Measurements from ENCODE around the gene SLC6A1. TPM values are rescaled to one million over a fixed set of nuclear protein-coding genes. Genes with fewer than 3 reads are reported as not detected.

The SLC6A1 gene
- total RNA-seq, 1 donor from 2014 or later, result 7.4 TPM

DNA sequence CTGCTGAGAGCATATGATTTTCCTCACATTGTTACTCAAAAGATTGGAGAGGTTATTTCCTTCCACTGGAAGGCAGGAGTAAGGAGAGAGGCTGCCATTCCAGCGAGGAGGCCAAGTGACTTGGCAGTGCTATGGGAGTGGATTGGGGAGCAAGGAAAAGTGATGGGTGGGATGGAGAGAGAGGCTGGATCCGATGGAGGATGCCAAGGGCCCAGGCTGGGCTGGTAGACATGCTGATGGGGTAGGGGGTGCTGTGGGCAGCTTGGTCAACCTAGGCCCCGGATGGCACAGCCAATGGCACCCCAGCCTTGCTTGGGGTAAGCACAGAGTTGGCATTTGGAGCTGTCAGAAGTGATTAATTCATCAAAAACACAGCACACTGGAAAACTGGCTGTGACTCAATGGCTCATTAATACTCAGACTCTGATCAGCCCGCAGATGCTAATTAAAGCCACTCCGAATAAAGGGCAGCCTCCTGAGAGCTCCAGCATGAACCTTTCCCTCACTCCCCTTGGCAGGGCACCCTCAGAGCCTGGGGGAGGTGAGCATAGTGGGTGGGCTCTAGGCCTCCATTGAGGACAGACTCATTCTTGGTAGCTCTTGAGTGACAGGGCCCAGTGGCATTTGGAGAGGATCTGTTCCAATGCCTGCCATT, 22.1 kb upstream of the SLC6A1 start:
- DNase-seq (ENCODE audit: low spot score), result no peak

DNA sequence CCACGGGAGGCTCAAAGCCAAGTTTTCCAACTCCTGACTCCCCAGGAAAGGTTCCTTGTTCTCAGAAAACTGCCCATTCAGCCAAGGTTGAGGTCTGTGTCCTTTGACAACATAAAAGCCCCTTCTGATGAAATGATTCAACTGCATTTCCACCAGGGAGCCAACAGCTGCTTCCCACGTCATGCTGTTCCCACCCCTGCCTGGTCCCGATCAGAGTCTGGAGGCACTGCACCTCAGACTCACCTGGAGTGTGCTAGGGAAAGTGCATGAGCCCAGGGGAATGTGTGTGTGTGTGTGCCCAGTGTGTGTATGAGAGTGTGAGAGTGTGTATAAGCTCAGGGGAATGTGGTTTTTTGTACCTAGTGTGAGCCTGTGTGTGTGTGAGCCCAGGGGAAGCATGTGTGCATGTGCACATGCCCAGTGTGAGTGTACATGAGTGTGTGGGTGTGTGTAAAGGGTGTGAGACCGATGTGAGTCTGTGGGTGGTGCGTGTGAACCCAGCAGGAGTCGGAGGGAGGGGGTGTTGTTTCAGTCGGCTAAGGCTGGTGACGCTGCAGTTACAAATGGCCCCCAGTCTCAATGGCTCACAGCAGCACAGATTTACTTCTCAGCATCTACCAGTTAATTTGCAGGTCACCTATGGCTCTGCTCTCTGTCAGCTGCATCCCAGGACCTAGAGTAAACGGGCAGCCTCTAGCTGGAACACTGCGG, 20.3 kb upstream of the SLC6A1 start:
- no peak for DNase-seq (ENCODE audit: low spot score)

DNA sequence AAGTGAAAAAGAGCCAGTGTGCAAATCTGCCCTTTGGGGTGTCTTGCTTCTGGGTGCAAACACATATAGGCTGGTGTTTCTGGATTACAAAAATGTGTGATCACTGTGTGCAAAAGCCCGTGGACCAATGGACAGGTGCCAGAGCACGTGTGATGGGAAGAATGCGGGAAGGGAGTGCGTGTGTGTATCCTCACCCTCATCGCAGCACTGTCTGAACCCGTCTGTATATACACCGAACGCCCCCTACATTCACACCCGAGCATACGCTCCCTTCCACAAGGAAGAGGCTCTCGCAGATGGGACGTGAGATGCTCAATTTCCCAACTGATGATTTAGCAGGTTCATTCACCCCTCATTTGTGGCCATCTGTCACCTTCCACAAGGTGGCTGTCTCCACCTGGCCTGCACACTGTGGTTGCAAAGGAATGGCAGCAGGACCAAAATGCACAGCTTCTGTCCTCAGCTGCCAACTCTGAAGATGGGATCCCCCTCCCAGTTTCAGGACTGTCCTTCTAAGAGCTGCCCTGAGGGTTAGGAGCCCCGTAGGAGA, 19.4 kb upstream of the SLC6A1 start:
- no peak for DNase-seq (ENCODE audit: low spot score)

DNA sequence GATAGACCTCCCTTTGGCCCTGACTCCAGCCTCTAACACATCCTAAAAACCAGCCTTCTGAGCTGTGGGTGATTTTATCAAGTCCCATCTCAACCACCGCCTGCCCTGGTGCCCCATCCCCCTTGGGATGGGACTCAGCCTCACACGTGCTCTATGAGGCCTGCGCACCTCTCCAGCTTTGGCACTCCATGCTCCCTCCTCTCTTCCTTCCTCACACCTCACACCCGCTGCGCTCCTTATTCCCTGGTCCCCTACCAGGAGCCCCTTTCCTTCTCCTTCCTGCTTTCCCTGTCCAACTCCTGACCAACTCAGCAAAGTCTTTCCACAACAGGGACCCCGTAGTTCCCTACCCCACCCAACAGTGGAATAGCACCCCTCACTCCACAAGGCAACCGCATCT, 18.4 kb upstream of the SLC6A1 start:
- DNase-seq (ENCODE audit: low spot score), result no peak

DNA sequence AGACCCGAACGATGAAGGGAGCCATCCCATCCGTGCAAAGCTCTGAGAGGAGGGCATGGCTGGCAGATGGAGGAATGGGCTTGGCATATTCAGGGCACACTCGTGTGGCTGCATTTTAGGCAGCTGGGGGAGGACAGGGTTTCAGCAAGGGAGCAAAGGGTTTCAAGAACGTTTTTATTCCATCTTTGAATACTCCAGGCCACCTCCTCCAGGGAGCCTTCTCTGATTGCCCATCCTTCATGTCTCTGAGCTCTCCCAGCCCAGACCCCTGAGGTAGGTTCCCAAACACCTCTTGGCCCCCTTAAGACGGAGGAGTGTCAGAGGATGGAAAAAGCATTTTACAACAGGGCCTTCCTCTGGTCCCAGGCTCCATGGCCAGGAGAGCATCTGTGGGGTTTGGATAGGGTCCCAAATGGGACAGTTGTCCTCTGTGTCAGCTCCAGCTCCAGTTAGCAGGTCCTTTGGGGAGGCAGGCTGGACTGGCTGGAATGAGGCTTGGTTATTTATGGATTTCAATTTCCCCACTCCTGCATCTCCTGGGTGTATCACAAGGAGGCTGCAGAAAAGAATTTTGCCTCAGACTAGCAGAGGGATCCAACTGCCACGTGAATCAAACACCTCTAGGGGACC, 17.7 kb upstream of the SLC6A1 start:
- DNase-seq (ENCODE audit: low spot score), result no peak

DNA sequence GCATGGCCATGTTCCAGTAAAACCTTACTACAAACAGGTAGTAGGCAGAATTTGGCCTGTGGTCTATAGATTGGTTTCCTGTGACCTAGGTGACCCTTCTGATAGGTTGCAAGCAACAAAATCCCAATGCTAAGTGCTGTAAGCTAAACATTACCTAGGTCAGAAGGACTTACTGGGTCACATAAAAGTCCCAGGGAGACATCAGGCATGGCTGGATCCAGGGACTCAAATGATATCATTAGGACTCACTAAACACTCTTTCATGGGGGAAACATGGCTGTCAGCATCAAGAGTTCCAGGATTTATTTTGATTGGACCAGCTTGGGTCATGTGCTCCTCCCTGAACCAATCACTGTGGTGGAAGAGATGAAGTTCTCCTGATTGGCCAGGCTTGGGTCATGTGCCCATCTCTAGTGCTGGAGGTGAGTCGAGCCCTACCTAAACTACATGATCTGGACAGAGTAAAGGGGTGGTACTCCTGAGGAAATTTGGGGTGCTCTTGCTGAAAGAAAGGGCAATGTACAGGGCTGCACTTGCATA, 16.8 kb upstream of the SLC6A1 start:
- no peak for DNase-seq (ENCODE audit: low spot score)

DNA sequence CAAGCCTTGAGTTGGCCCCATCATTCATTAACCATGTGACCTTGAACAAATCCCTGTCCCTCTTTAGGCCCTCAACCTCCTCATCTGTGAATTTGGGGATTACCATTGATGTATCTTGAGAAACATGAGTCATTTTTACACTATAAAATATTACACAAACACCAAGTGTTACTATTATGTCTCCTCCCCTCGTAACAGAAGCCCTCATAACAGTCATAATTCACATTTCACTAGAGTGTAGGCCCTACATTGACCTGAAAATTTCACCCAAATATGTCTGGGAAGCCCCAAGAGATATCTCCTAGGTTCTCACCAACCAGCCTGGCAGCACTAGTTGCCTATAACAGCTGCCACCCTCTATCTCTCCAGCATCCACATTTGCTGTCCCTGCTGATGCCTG, 15.8 kb upstream of the SLC6A1 start:
- no peak for DNase-seq (ENCODE audit: low spot score)

DNA sequence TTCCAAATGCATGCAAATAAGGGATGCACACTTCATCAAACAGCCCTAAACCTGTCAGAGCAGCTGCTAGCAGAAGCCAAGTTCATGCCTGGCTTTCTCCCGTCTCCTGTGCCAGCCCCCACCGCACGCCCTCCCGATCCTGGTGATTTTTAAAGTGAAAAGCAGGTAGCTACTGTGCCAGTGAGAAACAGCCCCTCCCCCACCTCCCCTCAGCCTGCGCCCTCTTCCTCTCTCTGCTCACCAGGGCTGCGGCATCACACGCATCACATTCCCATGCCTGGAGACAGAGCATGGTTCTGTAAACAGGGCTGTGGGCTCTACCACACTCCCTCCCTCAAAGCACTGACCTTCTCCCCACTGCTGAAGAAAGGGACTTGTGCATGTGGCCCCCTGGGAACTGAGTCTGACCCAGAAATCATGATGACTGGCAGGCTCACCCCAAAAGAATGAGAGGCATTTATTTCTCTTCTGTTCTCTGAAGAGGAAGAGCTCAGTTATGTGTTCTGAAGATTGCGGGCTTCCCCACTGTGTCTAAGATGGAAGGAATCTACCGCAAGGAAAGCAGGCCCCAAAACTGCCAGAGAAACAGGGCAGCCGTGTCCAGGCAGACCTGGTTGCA, 14.5 kb upstream of the SLC6A1 start:
- no peak for DNase-seq (ENCODE audit: low spot score)

DNA sequence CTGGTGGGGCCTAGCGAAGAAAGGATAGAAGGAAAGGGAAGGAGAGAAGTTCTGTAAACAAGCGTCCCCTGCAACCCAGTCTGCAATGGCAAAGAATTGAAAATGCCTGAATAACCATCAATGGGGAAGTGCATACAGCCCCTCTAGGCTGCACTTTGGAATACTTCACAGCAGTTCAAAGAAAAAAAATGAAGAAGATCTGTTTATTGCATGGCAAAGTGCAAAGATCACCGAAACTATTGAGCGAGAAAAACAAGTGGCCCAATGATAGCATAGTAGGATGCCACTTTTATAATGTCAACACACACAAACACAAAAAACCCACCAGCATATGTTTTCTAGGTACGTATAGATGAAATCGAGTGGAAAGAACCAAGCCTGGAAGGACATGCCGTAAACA, 13.6 kb upstream of the SLC6A1 start:
- no peak for DNase-seq (ENCODE audit: low spot score)

DNA sequence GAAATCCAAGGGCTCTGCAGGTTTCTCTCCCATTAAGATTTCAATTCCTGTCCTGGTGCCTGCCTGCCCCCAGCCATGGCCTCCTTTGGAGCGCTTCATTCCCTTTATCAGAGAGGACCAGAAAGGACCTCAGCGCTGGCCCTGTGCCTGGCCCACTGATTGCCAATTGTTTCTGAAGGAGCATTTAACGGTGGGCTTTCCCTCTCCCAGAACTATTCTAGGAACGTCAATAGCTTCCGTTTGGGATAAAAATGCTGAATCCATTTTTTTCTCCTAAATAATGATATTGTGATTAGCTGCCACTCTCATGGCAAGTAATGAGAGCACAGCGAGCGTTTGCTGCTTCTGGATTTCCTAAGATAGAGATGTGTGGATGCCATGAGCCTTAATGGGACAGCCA, 12.2 kb upstream of the SLC6A1 start:
- DNase-seq (ENCODE audit: low spot score), result no peak

DNA sequence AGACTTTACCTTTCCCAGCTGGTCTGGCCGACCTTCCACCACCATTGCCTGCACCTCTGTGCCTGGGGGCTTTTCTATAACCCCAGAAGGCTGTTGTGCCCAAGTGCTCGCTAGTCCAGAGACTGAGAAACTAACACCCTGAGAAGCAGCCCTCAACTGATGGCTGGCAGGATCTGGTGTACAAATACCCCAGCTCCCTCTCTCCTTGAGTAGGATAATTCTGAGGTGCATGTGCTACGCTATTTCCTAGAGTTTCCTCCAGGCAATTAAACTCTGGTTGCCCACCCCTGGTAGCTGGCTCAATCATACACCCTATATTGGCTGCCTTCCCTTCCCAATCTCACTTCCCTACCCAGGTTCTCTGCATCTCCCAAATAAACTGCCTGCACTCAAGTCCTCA, 11.5 kb upstream of the SLC6A1 start:
- no peak for DNase-seq (ENCODE audit: low spot score)

DNA sequence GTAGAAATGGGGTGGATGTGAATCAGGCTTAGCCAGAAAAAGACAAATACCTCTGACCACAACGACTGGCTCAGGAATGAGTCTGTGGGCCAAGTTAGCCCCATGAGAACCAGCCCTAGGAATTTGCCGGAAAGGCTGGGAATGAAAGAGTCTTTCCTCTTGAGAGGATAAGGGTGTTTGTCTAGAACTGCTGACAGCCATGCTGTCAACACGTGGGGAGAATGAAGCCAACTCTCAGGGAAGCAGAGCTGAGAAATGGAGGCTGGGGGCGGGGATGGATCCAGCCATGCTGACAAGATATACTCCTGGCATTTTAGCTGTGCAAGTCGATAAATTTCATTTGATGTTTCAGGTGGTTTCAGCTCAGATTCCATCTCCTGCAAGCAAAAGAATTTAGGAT, 10.6 kb upstream of the SLC6A1 start:
- no peak for DNase-seq (ENCODE audit: low spot score)

DNA sequence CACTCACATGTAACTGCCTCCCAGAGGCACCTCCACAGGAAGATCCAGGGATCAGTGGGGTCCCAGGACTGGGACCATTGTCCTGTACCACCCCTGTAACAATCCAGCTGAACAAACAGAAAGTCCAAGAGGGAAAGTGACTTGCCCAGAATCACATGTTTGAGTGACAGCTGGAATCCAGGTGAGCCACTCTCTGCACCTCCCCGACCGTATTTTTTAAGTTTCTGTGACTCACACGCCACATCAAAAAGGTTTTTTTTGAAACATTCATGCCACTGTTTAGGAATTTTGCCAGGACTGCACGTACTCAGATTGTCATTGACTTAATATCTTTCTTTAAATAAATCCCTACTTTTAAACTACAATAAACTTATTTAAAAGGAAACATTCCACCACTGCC, 9.8 kb upstream of the SLC6A1 start:
- DNase-seq (ENCODE audit: low spot score), result no peak

DNA sequence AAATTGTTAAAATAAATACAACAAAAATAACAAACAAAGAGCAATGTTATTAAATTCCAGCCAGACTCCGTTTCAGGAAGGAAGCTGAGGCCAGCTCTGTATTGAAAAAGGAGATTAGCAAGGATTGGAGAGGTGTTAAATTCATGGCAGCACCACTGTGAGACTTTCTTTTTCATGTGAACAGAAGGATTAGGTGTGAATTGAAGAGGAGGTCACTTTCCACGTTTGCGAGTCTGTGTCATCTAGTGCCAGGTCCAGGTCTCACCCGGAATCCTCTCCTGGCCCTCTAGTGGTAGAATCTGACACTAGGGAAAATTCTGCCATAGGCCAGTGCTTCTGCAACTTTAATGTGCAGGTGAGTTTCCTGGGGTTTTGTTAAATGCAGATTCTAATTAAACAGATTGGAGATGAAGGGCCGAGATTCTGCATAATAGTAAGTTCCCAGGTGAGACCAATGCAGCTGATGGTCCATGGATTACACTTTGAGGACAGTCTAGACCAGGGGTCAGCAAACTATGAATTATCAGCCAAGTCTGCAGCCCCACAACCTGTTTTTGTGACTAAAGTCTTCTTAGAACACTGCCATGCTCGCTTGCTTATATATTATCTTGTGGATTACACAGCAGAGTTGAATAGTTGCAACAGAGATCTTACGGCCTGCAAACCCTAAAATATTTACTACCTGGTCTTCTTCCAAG, 9.2 kb upstream of the SLC6A1 start:
- peak; percentile 54 for DNase-seq (ENCODE audit: low spot score)

DNA sequence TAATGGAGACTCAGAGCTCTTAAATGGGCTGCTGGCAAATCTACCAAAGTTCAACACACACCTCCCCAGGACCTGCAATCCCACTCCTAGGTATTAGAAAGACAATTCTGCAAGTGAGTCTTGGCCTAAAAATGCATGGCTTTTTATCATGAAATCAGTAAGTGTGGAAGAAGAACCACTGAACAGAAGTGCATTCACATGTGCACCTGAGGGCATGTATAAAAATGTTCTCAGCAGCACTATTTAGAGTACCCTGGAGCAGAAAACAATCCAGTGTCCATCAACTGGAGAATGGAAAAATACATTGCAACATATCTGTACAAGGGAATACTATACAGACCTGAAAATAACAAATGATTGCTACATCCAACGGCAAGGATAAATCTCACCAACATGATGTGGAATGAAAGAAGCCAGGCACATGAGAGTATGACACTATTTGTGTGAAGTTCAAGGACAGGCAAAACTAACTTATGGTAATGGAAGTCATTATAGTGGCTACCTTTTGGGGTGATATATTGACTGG, 8.1 kb upstream of the SLC6A1 start:
- DNase-seq (ENCODE audit: low spot score), result no peak

DNA sequence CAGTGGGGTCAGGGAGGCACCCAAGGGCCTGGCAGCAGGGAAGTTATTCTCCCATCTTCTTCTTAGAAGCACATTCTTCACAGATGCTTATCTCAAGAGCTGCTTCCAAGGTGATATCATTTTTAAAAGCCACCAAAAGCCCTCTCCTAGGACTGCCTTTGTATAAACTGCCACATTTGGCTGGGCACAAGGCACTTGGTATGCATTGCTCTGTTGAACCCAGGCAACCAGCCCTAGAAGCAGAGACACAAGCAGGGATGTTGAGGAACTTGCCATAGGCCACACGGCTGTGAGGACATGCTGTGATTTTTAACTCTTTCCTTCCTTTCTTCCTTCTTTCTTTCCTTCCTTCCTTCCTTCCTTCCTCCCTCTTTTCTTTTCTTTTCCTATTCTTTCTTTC, 7.4 kb upstream of the SLC6A1 start:
- no peak for DNase-seq (ENCODE audit: low spot score)

DNA sequence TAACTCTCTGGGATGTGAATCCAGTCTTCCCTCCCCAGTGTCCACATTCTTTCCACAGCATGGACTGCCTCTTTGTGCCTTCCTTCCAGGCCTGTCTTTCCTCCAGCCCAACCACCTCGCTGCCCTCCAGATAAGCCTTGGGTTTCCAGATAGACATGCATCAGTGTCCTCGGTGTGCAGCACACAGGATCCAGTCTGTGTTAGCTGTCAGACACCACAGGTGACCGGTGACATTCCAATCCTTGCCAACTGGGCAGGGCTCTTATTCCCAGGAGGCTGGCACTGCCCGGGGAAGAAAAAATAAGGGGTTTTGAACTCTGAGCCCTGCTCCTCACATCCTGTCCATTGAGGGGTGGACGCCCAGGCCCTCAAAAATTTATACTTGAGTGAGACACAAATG, 6.0 kb upstream of the SLC6A1 start:
- peak; percentile 49 for DNase-seq (ENCODE audit: low spot score)

DNA sequence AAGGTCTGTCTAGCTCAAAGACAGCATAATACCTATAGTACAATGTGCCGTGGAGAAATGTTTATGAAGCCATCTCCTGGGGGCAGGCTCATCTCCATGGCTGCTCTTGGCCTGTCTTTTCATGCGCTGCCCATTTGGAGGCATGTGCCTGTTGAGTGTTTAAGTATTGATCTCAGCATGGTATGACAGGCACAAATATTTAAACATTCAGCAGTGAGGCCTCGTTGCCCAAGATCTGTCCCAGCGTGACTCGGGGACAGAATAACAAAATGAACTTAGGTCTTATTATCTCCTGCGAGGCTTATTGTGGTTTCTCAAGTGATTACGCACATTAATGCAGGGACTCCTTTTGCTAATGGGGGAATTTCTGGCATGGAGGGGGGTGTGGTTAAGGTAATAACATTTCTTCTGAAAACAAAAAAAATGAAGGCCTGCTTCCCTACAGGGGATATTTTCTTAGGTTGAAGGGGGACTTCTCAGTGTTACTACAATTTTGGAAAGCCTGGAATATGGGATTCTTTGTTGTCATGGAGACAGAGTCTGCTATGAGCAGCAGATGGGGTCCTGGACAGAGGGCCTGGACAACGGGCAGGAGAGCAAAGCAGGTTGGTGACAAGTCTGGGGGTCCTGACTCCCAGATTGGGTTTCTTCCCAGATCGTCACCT, 4.4 kb upstream of the SLC6A1 start:
- DNase-seq (ENCODE audit: low spot score), result no peak

DNA sequence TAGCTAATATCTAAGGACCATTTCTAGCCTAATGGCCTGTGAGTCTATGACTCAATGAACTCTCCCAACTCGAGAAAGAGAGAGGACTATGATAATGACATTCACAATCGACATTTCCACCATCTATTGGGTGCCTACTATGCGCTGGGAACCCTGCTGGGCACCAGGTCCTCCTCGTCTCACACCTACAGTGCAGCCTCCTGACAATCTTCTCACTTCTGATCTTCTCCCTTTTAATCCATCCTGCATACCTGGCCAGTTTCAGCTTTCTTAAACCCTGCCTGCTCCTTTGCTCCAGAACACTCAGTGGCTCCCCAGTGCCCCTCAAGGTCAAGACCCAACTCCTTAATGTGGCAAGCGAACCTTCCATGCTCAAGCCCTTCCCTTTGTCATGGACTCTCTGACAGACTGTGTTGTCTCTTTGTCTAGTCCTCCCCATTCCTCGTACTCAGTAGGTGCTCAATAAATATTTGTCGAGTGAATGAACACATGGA, 3.5 kb upstream of the SLC6A1 start:
- DNase-seq (ENCODE audit: low spot score), result no peak

DNA sequence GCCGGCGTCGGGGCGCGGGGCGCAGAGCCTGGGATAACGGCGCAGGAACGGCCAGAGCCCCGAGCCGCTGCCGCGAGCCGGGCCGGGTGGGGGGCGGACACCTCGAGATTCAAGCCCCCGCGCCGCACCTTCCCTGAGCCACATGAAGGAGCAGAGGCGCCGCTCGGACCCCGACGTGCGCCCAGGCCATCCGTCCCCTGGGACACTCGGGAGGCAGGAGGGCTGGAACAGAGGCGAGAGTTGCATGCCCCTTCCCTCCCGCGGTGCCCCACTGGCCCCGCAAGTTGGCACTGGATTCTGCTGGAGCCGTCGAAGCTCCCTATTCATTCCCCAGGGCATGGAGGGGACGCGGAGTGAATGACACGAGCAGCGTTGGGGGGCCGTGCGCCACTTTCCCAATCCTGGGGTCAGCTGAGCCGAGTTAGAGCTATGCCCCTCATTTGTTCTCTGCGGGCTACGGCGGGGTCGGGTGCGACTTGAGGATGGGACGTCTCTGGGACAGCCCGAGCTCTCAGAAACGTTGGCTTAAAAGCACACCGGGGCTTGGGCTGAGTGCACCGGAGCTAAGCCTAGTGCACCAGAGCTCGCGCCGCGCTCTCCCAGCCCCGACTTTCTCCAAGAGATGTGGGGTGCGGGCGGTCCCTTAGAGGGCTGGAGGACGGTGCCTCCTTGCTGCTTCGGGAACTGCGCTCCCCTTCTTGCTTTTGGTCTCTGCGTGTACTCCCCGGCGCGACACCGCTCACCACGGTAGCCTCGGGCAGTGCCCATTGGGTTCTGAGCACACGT, 588 bp downstream of the SLC6A1 start:
- DNase-seq (ENCODE audit: low spot score), result no peak
